ENCODE measurements around the gene LMF1. TPM values are rescaled to one million over a fixed set of nuclear protein-coding genes. Genes with fewer than 3 reads are reported as not detected.

Gene LMF1
- total and polyA plus RNA-seq, 9 of the 15 experiments (the other 6 are each of a cell fraction or from before 2014, with no cell fraction given) = 0.11 to 1.6 (median 0.55) TPM; not detected in 1

DNA sequence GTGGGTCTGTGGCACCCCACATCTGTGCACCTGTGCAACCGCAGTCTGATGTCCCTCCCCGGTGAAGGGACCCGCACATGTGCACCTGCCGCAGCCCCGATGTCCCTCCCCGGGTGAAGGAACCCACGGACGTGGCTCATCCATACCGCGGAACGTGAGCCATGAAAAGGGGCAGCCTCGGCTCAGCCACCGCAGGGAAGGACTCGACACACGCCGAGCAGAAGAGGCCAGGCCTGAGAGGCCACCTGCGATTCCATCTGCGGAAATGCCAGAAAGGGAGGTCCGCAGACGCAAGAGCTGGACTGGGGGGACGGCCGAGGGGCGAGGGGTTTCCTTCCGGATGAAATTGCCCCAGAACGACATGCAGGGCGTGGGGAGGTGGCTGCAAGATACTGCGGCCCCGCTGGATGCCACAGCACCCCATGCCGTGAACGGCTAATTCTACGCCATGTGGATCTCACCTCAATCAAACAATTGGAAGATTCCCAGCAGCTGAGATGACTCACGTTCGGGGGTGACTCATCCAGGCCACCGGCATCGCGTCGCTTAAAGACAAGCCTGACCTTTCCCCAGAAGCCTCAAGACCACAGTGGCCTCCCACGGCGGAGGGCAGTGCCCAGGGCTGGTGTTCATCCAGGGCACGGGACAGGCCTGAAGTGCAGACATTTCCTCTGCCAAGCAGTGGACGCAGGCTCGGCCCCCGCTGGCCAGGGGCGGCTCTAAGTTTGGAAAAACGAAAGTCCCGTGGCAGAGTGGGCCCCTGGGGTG is 31.8 kb upstream of the LMF1 start:
- no TSS peak for BruUV-seq (replicated peaks)
- Histone ChIP-seq H2AFZ (ENCODE audit: low read depth, low read length) (no peak overlapping the region), H3K4me2 (ENCODE audit: insufficient read depth, low read length) (no peak overlapping the region), H3K4me3 (no peak overlapping the region), H4K20me1 (replicated peaks; ENCODE audit: control insufficient read depth, insufficient read depth, low read length) (peaks cover 12% of the 10 kb centered on the region), H3K36me3 (ENCODE audit: control insufficient read depth, insufficient read depth, low read length) (no peaks in the 10 kb centered on the region), H3K9me3 (replicated peaks; ENCODE audit: control insufficient read depth, insufficient read depth, low read depth, low read length) (0 out of 2 replicates have a peak, but pooled peaks cover 2% of the 10 kb centered on the region), H3K27me3 (ENCODE audit: control insufficient read depth in 2 of 2, insufficient read depth in 2 of 2, low read length in 2 of 2) (peaks cover 34 to 87% of the 10 kb centered on the region in 2 experiments; a peak in 4 of 5 replicates), H3K9me1 (ENCODE audit: control insufficient read depth, insufficient read depth, low read length) (no peaks in the 10 kb centered on the region), H3K27ac (ENCODE audit: extremely low read depth, low read depth, low read length) (no peak overlapping the region), H3K79me2 (ENCODE audit: control insufficient read depth, insufficient read depth, low read length) (no peaks in the 10 kb centered on the region), H3K4me1 (replicated peaks in 1 of 2; ENCODE audit: control insufficient read depth in 2 of 2, insufficient read depth in 2 of 2, low read length in 2 of 2) (peaks cover 0 to 34% of the 10 kb centered on the region in 2 experiments; a peak in 2 of 5 replicates), H3K9ac (ENCODE audit: insufficient read depth in 1 of 2, low read depth in 2 of 2, low read length in 2 of 2) (peak overlapping the region in 1 of 2 experiments; percentile 45; a peak in 1 of 4 replicates)
- intact Hi-C loops (cut with micrococcal nuclease) = no loop called here
- POLR2A ChIA-PET = interaction anchor here (0.6 kb wide), 1 partner anchor 121 kb away, joined by 3 read pairs; no protein-coding TSS in a partner anchor
- FAIRE-seq (peak; percentile 85), DNase-seq (ENCODE audit: extremely low read depth in 1 of 4, low spot score in 3 of 4) (peak; percentile 64 to 77 (median 73)), ATAC-seq (peak; percentile 76)
- WGBS (ENCODE audit: insufficient coverage, low coverage, missing lambda C conversion rate) = 6% methylated on average over 37 of the region's 46 CpGs
- in situ Hi-C loops (cut with MboI) = no loop called here
- CTCF ChIA-PET (ENCODE audit: low intra/inter-chr PET ratio) = no interaction called here
- TF ChIP-seq ZSCAN29 (IDR thresholded peaks at IDR 0.05) = no peak
- no peak for TF ChIP-seq U2AF1 (optimal IDR thresholded peaks at IDR 0.05; ENCODE audit: low read depth, low read length)
- TF ChIP-seq CSDE1 (IDR thresholded peaks at IDR 0.05) = no peak
- TF ChIP-seq FOXK2 (conservative IDR thresholded peaks at IDR 0.05 in 1 of 2, IDR thresholded peaks at IDR 0.05 in 1 of 2; ENCODE audit: low read depth in 2 of 2) = 0 out of 4 replicates have a peak, but pooled peaks of 1 of the 2 experiments have one; percentile 48
- peak; percentile 98 for TF ChIP-seq JUN (IDR thresholded peaks at IDR 0.05; ENCODE audit: borderline replicate concordance, low read depth, low read length)
- TF ChIP-seq JUN (CRISPR knock-in tag; IDR thresholded peaks at IDR 0.05; ENCODE audit: borderline replicate concordance) = no peak
- no peak for TF ChIP-seq OTX1 (CRISPR knock-in tag; IDR thresholded peaks at IDR 0.05)
- TF ChIP-seq, protein P1, sequence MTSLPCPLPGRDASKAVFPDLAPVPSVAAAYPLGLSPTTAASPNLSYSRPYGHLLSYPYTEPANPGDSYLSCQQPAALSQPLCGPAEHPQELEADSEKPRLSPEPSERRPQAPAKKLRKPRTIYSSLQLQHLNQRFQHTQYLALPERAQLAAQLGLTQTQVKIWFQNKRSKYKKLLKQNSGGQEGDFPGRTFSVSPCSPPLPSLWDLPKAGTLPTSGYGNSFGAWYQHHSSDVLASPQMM (CRISPR knock-in tag; IDR thresholded peaks at IDR 0.05) = no peak
- TF ChIP-seq POLR2A (conservative IDR thresholded peaks at IDR 0.05) = no peak
- TF ChIP-seq CHD4 (IDR thresholded peaks at IDR 0.05; ENCODE audit: insufficient read depth, insufficient replicate concordance, low read depth, low read length, poor library complexity, severe bottlenecking) = no peak
- no peak for TF ChIP-seq ZNF212 (CRISPR knock-in tag; IDR thresholded peaks at IDR 0.05)
- TF ChIP-seq XRCC5 (IDR thresholded peaks at IDR 0.05; ENCODE audit: low read depth, low read length) = no peak
- no peak for TF ChIP-seq FOXK1 (CRISPR knock-in tag; IDR thresholded peaks at IDR 0.05; ENCODE audit: borderline replicate concordance)
- TF ChIP-seq, protein P2, sequence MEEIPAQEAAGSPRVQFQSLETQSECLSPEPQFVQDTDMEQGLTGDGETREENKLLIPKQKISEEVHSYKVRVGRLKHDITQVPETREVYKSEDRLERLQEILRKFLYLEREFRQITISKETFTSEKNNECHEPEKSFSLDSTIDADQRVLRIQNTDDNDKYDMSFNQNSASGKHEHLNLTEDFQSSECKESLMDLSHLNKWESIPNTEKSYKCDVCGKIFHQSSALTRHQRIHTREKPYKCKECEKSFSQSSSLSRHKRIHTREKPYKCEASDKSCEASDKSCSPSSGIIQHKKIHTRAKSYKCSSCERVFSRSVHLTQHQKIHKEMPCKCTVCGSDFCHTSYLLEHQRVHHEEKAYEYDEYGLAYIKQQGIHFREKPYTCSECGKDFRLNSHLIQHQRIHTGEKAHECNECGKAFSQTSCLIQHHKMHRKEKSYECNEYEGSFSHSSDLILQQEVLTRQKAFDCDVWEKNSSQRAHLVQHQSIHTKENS (CRISPR knock-in tag; IDR thresholded peaks at IDR 0.05) = no peak
- TF ChIP-seq, protein P3, sequence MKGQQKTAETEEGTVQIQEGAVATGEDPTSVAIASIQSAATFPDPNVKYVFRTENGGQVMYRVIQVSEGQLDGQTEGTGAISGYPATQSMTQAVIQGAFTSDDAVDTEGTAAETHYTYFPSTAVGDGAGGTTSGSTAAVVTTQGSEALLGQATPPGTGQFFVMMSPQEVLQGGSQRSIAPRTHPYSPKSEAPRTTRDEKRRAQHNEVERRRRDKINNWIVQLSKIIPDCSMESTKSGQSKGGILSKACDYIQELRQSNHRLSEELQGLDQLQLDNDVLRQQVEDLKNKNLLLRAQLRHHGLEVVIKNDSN (CRISPR knock-in tag; IDR thresholded peaks at IDR 0.05) = no peak
- no peak for TF ChIP-seq GATA2 (CRISPR knock-in tag; IDR thresholded peaks at IDR 0.05)
- TF ChIP-seq RCOR1 (IDR thresholded peaks at IDR 0.05; ENCODE audit: borderline replicate concordance in 1 of 2, low read depth in 2 of 2, low read length in 2 of 2) = no peak
- TF ChIP-seq ETS2 (tag; IDR thresholded peaks at IDR 0.05; ENCODE audit: borderline replicate concordance, poor library complexity, severe bottlenecking) = no peak
- TF ChIP-seq, protein P4, sequence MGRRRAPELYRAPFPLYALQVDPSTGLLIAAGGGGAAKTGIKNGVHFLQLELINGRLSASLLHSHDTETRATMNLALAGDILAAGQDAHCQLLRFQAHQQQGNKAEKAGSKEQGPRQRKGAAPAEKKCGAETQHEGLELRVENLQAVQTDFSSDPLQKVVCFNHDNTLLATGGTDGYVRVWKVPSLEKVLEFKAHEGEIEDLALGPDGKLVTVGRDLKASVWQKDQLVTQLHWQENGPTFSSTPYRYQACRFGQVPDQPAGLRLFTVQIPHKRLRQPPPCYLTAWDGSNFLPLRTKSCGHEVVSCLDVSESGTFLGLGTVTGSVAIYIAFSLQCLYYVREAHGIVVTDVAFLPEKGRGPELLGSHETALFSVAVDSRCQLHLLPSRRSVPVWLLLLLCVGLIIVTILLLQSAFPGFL (CRISPR knock-in tag; IDR thresholded peaks at IDR 0.05) = no peak

Data from K562 (cell line).